ENCODE data around the gene ZNF354B.
"Not testable (repeated sequence)": the region's sequence is repeated elsewhere in the genome, so short reads cannot be mapped to it uniquely, and the experiment has no call there.

The ZNF354B gene

GRCh38 chr5:178859625-178860521 lies at the start of gene ZNF354B:
Gene ZNF354B, plus strand, starts transcription at chr5:178859953. Its CDS starts 1,095 bp downstream, at chr5:178861048.
- H4K20me1 ChIP-seq, result peaks cover 5% of the 10 kb centered on the region; the same call in 1 of the 2 replicates
- H3K27me3 ChIP-seq, result no peaks in the 10 kb centered on the region
- peak within 1 kb of the TSS; percentile 91 for H3K4me3 ChIP-seq
- H3K4me2 ChIP-seq, result peak within 1 kb of the TSS; percentile 71
- peak within 1 kb of the TSS; percentile 89 for H3K27ac ChIP-seq
- TF ChIP-seq Cebpa-rat (IDR thresholded peaks at IDR 0.05), result no peak
- peak within 1 kb of the TSS; percentile 92 for H3K9ac ChIP-seq
- H3K36me3 ChIP-seq, result peaks cover 37% of the 10 kb centered on the region
- peaks cover 19% of the 10 kb centered on the region for H3K4me1 ChIP-seq
- H3K9me3 ChIP-seq, result peaks cover 20% of the 10 kb centered on the region

- H3K27ac ChIP-seq, result no peak overlapping the region
- no peaks in the 10 kb centered on the region for H4K20me1 ChIP-seq
- H3K9ac ChIP-seq, result no peak overlapping the region
- no peaks in the 10 kb centered on the region for H3K36me3 ChIP-seq
- no peaks in the 10 kb centered on the region for H3K27me3 ChIP-seq
- H3K4me3 ChIP-seq, result no peak overlapping the region
- no peak for TF ChIP-seq Cebpa-rat (IDR thresholded peaks at IDR 0.05)
- no peaks in the 10 kb centered on the region; the same call in 1 of the 2 replicates for H3K9me3 ChIP-seq
- H3K4me1 ChIP-seq, result no peaks in the 10 kb centered on the region
- H3K4me2 ChIP-seq, result no peak overlapping the region
These were observed 42.2 kb upstream of the ZNF354B start for GRCh38 chr5:178817506-178817905.

- no peak overlapping the region for H3K9ac ChIP-seq
- H3K4me2 ChIP-seq, result no peak overlapping the region
- no peaks in the 10 kb centered on the region for H3K36me3 ChIP-seq
- H3K4me1 ChIP-seq, result no peaks in the 10 kb centered on the region
- no peaks in the 10 kb centered on the region for H3K27me3 ChIP-seq
- H4K20me1 ChIP-seq, result no peaks in the 10 kb centered on the region
- TF ChIP-seq Cebpa-rat (IDR thresholded peaks at IDR 0.05), result no peak
- H3K4me3 ChIP-seq, result no peak overlapping the region
- no peaks in the 10 kb centered on the region; the same call in 1 of the 2 replicates for H3K9me3 ChIP-seq
- no peak overlapping the region for H3K27ac ChIP-seq
These were observed 41.7 kb upstream of the ZNF354B start for GRCh38 chr5:178818094-178818493.

GRCh38 chr5:178820001-178820400 lies 39.8 kb upstream of the ZNF354B start:
- Histone ChIP-seq H3K4me2 (no peak overlapping the region), H3K4me1 (no peaks in the 10 kb centered on the region), H3K9ac (no peak overlapping the region), H3K27me3 (no peaks in the 10 kb centered on the region), H3K36me3 (no peaks in the 10 kb centered on the region), H3K4me3 (no peak overlapping the region), H3K27ac (no peak overlapping the region), H4K20me1 (no peaks in the 10 kb centered on the region), H3K9me3 (peaks cover 3% of the 10 kb centered on the region; the same call in 1 of the 2 replicates)
- TF ChIP-seq Cebpa-rat (IDR thresholded peaks at IDR 0.05), result no peak

GRCh38 chr5:178825444-178825843 lies 34.3 kb upstream of the ZNF354B start:
- Histone ChIP-seq H3K9ac (no peak overlapping the region), H3K27me3 (no peaks in the 10 kb centered on the region), H3K4me1 (peaks cover 12% of the 10 kb centered on the region), H3K36me3 (no peaks in the 10 kb centered on the region), H3K4me2 (no peak overlapping the region), H3K4me3 (no peak overlapping the region), H3K27ac (no peak overlapping the region), H4K20me1 (no peaks in the 10 kb centered on the region), H3K9me3 (peaks cover 3% of the 10 kb centered on the region; the same call in 1 of the 2 replicates)
- TF ChIP-seq Cebpa-rat (IDR thresholded peaks at IDR 0.05), result no peak

DNA sequence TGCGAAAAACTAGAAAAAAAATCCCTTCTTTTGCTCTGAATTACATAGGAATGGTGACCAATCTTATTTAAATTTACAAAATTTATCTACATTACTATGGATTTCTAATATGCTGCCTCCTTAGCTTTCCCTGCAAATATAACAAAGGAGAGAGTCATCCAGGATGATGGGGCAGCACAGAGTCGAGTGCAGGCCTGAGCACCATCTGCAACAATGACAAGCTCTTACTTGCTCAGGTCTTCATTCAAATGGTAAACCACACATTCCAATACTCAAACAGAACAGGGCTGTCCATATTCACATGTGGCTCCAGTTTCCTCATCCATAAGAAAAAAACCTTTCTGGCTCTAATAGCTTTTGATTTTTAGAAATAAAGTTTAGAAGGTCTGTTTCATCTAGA lies 33.5 kb upstream of the ZNF354B start:
- H3K36me3 ChIP-seq, result no peaks in the 10 kb centered on the region
- peaks cover 3% of the 10 kb centered on the region; the same call in 1 of the 2 replicates for H3K9me3 ChIP-seq
- no peak overlapping the region for H3K4me3 ChIP-seq
- no peaks in the 10 kb centered on the region for H4K20me1 ChIP-seq
- H3K27me3 ChIP-seq, result no peaks in the 10 kb centered on the region
- TF ChIP-seq Cebpa-rat (IDR thresholded peaks at IDR 0.05), result no peak
- H3K9ac ChIP-seq, result no peak overlapping the region
- H3K4me1 ChIP-seq, result peaks cover 12% of the 10 kb centered on the region
- H3K27ac ChIP-seq, result no peak overlapping the region
- H3K4me2 ChIP-seq, result no peak overlapping the region

- Histone ChIP-seq H3K4me2 (no peak overlapping the region), H3K9ac (no peak overlapping the region), H4K20me1 (no peaks in the 10 kb centered on the region), H3K4me3 (no peak overlapping the region), H3K4me1 (peaks cover 12% of the 10 kb centered on the region), H3K27ac (no peak overlapping the region), H3K27me3 (no peaks in the 10 kb centered on the region), H3K9me3 (peaks cover 3% of the 10 kb centered on the region; the same call in 1 of the 2 replicates), H3K36me3 (no peaks in the 10 kb centered on the region)
- TF ChIP-seq Cebpa-rat (IDR thresholded peaks at IDR 0.05), result no peak
These were observed 32.1 kb upstream of the ZNF354B start for GRCh38 chr5:178827636-178828035.

DNA sequence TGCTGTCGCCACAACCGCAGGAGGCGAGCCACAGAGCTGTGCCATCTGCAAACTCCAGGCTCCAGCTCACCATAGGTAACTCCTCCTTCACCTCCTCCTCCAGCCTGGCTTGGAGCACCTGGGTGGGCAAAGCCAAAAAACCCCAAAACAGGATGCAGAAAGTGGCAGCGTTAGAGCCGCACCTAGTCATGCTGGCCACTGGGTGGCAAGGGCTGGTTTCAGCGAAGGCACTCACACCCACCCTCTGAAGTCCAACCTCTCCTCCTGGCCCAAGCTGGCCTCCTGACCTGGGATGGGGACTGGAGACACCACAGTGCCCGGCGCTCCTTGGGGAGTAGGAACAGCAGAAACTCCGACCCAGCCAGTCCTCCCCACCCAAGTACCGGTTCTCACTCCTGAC lies 28.7 kb upstream of the ZNF354B start:
- H3K4me2 ChIP-seq, result no peak overlapping the region
- no peaks in the 10 kb centered on the region for H3K9me3 ChIP-seq
- no peaks in the 10 kb centered on the region for H3K27me3 ChIP-seq
- peaks cover 12% of the 10 kb centered on the region for H3K4me1 ChIP-seq
- no peak overlapping the region for H3K9ac ChIP-seq
- H3K27ac ChIP-seq, result no peak overlapping the region
- TF ChIP-seq Cebpa-rat (IDR thresholded peaks at IDR 0.05), result no peak
- H3K36me3 ChIP-seq, result no peaks in the 10 kb centered on the region
- no peak overlapping the region for H3K4me3 ChIP-seq
- H4K20me1 ChIP-seq, result no peaks in the 10 kb centered on the region

DNA sequence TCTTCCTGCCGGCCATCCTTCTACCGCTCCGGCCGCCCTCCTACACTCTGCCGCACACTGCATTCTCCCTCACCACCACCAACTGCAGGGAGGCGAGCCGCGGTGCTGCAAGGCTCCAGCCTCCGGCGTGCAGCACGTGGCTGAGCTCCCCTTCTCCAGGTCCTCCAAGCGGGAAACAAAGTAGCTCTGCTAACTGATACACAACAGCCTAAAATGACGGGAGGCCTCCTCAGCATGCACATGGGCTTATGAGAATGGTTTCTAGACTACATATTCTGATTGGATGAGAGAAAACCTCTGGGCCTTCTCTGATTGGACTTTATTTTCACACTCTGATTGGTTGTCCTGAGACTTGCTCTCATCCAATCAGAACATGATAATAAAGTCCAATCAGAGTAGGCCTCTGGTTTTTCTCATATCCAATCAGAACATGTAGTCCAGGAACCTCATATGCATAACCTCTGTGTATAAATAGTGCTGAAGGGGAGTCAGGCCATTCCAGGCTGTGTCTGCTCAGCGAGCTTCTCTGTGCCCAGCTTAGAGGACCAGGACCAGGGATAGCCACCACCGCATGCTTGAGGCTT lies 27.0 kb upstream of the ZNF354B start:
- Histone ChIP-seq H3K4me1 (peaks cover 12% of the 10 kb centered on the region), H3K9ac (no peak overlapping the region), H3K27me3 (no peaks in the 10 kb centered on the region), H3K4me3 (no peak overlapping the region), H3K27ac (no peak overlapping the region), H3K4me2 (no peak overlapping the region), H4K20me1 (no peaks in the 10 kb centered on the region), H3K9me3 (no peaks in the 10 kb centered on the region), H3K36me3 (no peaks in the 10 kb centered on the region)
- no peak for TF ChIP-seq Cebpa-rat (IDR thresholded peaks at IDR 0.05)

DNA sequence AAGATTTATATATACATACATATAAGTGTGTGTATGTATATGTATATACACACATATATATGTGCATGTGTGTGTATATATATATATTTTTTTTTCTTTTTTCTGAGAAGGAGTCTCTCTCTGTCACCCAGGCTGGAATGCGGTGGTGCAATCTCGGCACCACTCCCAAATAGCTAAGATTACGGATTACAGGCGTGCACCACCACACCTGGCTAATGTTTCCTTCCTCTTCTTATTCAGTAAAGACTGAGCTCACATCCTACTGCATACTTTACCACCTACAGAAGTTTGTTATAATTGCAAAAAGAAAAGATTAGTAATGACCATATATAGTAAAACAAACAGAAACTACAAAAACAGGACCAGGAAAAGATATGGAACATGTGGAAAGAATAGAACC lies 23.1 kb upstream of the ZNF354B start:
- H3K4me3 ChIP-seq, result no peak overlapping the region

GRCh38 chr5:178838695-178839318 lies 20.9 kb upstream of the ZNF354B start:
- not testable (repeated sequence) for H3K4me2 ChIP-seq, H3K4me3 ChIP-seq, H3K36me3 ChIP-seq

More for the DNA sequence above, 23.1 kb upstream of the ZNF354B start:
- Histone ChIP-seq H3K27ac (no peak overlapping the region), H3K9me3 (no peaks in the 10 kb centered on the region), H3K4me2 (no peak overlapping the region), H3K4me1 (no peaks in the 10 kb centered on the region), H3K27me3 (no peaks in the 10 kb centered on the region), H4K20me1 (no peaks in the 10 kb centered on the region), H3K36me3 (no peaks in the 10 kb centered on the region), H3K9ac (no peak overlapping the region)
- no peak for TF ChIP-seq Cebpa-rat (IDR thresholded peaks at IDR 0.05)

More at GRCh38 chr5:178838695-178839318, 20.9 kb upstream of the ZNF354B start:
- H3K9me3 ChIP-seq, H3K4me1 ChIP-seq, H4K20me1 ChIP-seq, H3K9ac ChIP-seq, H3K27me3 ChIP-seq, H3K27ac ChIP-seq: not testable (repeated sequence)

Data from BLaER1 (cell line).